Type B pancreatic cell (in vitro differentiated cells): Measurements from ENCODE around the gene EML5. TPM values are rescaled to one million over a fixed set of nuclear protein-coding genes. Genes with fewer than 3 reads are reported as not detected.

Source experiments
- DNase-seq: peaks from one replicate; pipeline ENCODE4 v3.0.0; 2021; ENCODE audit warnings: mixed read lengths; ENCODE audit not compliant: unreplicated experiment; ENCODE audit errors: extremely low spot score
- H3K27ac Mint-ChIP-seq: 2 replicates; pipeline ENCODE4 v1.8.0; 2021; ENCODE audit warnings: mild to moderate bottlenecking, mixed read lengths
- H3K27me3 Mint-ChIP-seq: 2 replicates; pipeline ENCODE4 v1.8.0; 2021; ENCODE audit warnings: mixed read lengths
- H3K36me3 Mint-ChIP-seq: 2 replicates; pipeline ENCODE4 v1.8.0; 2021; ENCODE audit warnings: mixed read lengths
- H3K4me1 Mint-ChIP-seq: one replicate; pipeline ENCODE4 v1.8.0; 2021; ENCODE audit warnings: mixed read lengths; ENCODE audit not compliant: unreplicated experiment
- H3K4me3 Mint-ChIP-seq: 2 replicates; pipeline ENCODE4 v1.8.0; 2021; ENCODE audit warnings: mild to moderate bottlenecking, mixed read lengths
- H3K9me3 Mint-ChIP-seq: 2 replicates; pipeline ENCODE4 v1.8.0; 2021; ENCODE audit warnings: mixed read lengths
- CTCF ChIP-seq: fragments of 200-600 bp; sonication (generic); conservative IDR thresholded peaks from 2 replicates; pipeline ENCODE4 v1.5.0; 2021; ENCODE audit warnings: antibody characterized with exemption, mild to moderate bottlenecking
- total RNA-seq: library from RNA; stranded (reverse); gene quantifications from 2 replicates; pipeline ENCODE4 v1.2.1, GENCODE V29; 2021; ENCODE audit warnings: low replicate concordance

Gene EML5
- total RNA-seq, 1 donor from 2014 or later: 3.0 TPM

- no peak overlapping the region for H3K4me3 Mint-ChIP-seq
- no peaks in the 10 kb centered on the region for H3K36me3 Mint-ChIP-seq
- no peaks in the 10 kb centered on the region for H3K9me3 Mint-ChIP-seq
- H3K27me3 Mint-ChIP-seq: no peaks in the 10 kb centered on the region
- H3K4me1 Mint-ChIP-seq: no peaks in the 10 kb centered on the region
- no peak for DNase-seq
- H3K27ac Mint-ChIP-seq: no peak overlapping the region
- no peak for TF ChIP-seq CTCF
Observed at GRCh38 chr14:88631091-88631490, 161.7 kb downstream of the EML5 start.

GRCh38 chr14:88630565-88630964 is 162.2 kb downstream of the EML5 start:
- Mint-ChIP-seq H3K27ac (no peak overlapping the region), H3K4me1 (no peaks in the 10 kb centered on the region), H3K9me3 (no peaks in the 10 kb centered on the region), H3K27me3 (no peaks in the 10 kb centered on the region), H3K36me3 (no peaks in the 10 kb centered on the region), H3K4me3 (no peak overlapping the region)
- TF ChIP-seq CTCF: no peak
- no peak for DNase-seq

- no peak overlapping the region for H3K27ac Mint-ChIP-seq
Observed at GRCh38 chr14:88628462-88628861, 164.3 kb downstream of the EML5 start.

GRCh38 chr14:88628033-88628432 is 164.7 kb downstream of the EML5 start:
- peaks cover 4% of the 10 kb centered on the region for H3K36me3 Mint-ChIP-seq
- no peak overlapping the region for H3K4me3 Mint-ChIP-seq
- H3K27me3 Mint-ChIP-seq: no peaks in the 10 kb centered on the region
- DNase-seq: no peak
- H3K4me1 Mint-ChIP-seq: no peaks in the 10 kb centered on the region
- no peaks in the 10 kb centered on the region for H3K9me3 Mint-ChIP-seq
- TF ChIP-seq CTCF: no peak
- no peak overlapping the region for H3K27ac Mint-ChIP-seq

More at GRCh38 chr14:88628462-88628861, 164.3 kb downstream of the EML5 start:
- H3K9me3 Mint-ChIP-seq: no peaks in the 10 kb centered on the region
- no peaks in the 10 kb centered on the region for H3K27me3 Mint-ChIP-seq
- H3K4me3 Mint-ChIP-seq: no peak overlapping the region
- no peak for TF ChIP-seq CTCF
- no peak for DNase-seq
- H3K4me1 Mint-ChIP-seq: no peaks in the 10 kb centered on the region
- H3K36me3 Mint-ChIP-seq: peaks cover 4% of the 10 kb centered on the region

- Mint-ChIP-seq H3K27me3 (no peaks in the 10 kb centered on the region), H3K9me3 (no peaks in the 10 kb centered on the region), H3K36me3 (peaks cover 9% of the 10 kb centered on the region), H3K4me1 (no peaks in the 10 kb centered on the region), H3K4me3 (no peak overlapping the region), H3K27ac (no peak overlapping the region)
- no peak for TF ChIP-seq CTCF
- no peak for DNase-seq
Observed at GRCh38 chr14:88625671-88626070, 167.1 kb downstream of the EML5 start.

- peaks cover 20% of the 10 kb centered on the region for H3K36me3 Mint-ChIP-seq
- no peak overlapping the region for H3K4me3 Mint-ChIP-seq
- no peak for TF ChIP-seq CTCF
- DNase-seq: no peak
- H3K27ac Mint-ChIP-seq: no peak overlapping the region
- peaks cover 4% of the 10 kb centered on the region for H3K4me1 Mint-ChIP-seq
- no peaks in the 10 kb centered on the region for H3K9me3 Mint-ChIP-seq
- H3K27me3 Mint-ChIP-seq: no peaks in the 10 kb centered on the region
Observed at GRCh38 chr14:88621100-88621499, 171.7 kb downstream of the EML5 start.
